NCI-H1436 (cell line): ENCODE measurements around the gene ARSA.
"Not testable (repeated sequence)": the region's sequence is repeated elsewhere in the genome, so short reads cannot be mapped to it uniquely, and the experiment has no call there.

ENCODE experiments used
- DNase-seq: peaks from one replicate; lab custom pipeline; 2025; lab: John Stamatoyannopoulos, UW

ARSA gene

DNA sequence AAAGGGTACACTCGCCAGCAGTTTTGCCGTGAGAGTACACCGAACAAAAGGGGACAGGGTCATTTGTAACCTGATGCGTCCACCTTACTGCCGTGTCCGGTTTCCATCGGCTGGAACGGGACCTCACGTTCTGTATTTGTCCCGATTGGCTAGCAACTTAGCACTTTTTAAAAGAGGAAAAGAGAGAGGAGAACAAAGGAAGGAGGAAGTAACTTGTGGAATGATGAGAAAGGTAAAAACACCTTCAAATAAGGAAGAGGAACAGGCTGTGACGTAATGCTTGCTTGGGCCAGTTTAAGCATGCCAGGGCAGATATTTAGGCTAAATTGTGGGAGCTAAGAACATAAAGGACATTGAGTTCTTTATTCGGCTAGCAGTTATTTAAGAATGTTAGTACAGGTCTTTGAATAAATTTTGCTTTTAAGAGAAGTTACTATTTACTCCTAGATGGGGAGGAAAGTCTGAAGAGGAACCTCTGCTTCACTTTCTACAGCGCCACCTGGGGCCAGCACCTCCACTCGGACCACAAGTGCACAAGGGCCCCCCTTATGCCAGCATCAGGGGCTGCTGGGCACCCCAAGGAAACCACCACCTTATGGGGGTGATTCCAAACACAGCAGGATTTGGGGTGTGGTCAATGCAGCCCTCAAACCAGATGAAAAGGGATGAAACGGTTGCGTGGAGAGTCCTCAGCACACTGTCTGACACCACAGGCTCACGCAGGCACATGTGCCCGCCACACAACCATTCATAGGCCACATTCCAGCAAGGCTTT is 5.8 kb downstream of the ARSA start:
- no peak for DNase-seq

DNA sequence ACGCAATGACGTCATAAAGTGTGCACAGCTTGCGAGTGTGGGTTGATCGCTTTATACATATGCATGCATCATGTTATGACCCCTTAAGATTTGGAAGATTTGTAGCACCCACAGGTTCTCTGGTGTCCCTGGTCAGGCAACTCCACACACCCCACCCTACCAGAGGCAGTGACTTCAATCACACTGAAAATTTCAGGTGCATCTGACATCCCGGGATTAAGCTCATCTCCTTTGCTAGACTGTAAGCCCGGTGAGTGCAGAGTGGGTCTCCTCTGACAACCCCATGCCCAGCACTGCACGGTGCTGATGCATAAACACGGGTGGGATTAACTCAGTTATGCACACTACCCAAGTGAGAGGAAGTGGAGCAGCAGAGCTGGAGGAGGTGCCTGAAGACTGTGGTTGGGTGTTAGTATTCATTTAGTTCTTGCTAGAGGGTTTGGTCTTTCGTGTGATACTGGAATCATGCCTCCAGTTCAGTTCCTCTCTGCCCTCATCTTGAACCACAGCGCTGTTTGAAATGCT is 6.5 kb downstream of the ARSA start:
- DNase-seq = no peak

DNA sequence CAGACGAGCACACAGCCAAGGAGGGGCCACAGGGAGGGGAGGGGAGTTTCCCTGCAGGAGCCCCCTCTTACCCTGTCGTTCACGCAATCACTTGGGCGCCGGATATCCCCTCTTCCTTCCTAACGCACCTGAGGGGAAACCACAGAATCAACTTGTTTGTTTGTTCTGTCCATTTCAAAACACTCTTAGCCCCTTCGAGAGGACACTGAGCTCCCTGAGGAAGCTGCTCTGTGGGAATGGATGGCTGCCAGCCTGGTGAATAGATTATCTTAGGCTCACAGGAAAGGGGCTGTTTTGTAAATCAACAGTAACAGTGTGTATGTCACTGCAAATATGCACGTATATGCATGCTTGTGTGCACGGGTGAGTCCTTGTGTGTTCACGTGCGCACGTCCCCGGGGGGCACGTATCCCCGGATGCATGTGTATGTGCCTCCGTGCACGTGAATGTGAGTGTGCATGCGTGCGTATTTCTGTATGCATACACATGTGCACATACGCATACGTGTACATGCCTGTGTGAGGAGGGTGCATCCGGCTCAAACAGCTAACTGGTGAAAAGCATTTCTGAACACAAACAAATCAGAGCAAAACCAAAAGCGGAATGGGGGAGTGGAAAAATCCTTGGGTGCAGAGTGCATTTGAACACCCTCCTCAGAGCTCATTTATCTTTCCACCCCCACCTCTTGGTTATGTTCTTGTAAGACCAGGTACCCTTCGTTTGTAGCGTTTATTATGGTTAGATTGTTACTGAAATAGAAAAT is 7.2 kb downstream of the ARSA start:
- DNase-seq = no peak

DNA sequence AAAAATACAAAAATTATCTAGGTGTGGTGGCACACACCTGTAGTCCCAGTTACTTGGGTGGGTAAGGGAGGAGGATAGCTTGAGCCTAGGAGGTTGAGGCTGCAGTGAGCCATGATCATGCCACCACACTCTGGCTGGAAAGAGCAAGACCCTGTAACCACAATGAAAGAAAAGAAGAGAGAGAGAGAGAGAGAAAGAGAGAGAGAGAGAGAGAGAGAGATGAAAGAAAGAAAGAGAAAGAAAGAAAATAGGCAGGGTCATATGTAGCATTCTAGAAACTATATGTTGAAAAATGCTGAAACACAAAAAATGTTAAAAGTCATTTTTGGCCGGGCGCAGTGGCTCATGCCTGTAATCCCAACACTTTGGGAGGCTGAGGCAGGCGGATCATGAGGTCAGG is 13.7 kb downstream of the ARSA start:
- DNase-seq = not testable (repeated sequence)

DNA sequence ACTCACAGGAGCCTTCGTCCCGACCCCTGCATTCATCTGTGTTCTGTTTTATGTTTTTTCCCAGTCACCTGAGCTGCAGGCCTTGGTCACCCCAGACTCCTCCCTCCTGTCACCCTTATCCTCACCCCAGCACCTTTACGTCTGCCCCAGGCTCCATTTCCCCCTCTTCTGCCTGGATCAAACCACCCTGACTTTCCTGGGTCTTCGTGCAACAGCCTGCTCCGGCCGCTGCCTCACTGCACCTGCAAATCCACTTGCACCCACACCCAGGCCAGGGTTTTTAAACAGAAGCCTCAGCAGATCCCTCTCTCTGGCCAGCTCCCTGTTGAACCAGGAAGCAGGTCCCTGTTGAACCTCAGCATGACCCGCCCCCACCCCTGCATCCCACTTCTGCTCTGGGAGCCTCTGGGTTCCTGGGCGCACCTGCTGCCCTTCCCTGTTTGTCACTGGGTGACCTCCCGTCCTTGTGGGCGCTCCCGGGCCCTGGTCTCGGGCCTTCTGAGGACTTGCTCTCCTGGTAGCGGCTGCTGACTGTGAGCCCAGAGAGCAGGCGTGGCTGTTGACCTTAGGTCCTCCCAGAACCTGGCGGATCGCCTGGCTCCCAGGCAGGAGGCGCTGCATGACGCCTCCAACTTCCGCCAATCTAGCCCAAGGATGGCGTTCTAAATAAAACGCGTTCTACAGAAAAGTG is 14.5 kb downstream of the ARSA start:
- DNase-seq = no peak

DNA sequence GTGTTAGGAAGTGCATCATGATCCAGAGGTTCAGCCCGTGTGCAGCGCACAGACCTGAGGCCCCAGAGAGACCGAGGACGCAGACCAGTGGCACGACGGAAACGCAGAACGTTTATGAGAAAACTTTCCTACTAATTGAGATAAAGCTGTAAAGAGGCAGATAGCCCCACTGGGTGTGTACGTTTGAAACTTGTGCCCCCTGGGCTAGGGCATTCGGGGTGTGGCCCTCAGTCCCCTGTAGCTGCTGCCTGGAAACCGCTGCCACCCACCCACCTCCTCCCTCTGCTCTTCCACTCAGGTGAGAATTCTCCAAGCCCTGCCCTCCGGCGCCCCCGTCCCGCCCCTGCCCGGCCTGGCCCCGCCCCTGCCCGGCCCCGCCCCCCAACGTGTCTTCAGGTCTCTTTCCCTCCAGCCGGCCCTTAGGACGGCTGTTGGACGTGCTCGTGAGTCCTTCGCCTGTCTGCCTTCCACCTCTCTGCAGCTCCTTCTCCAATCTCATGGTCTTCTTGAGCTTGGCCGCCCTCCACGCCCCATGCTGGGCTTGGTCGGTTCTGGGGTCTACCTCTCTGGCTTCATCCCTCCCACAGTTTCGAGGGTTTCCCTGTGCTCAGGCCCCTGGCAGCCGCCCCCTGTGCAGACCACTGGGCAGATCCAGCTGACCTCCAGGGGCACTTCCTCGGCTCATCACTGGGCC is 15.3 kb downstream of the ARSA start:
- no peak for DNase-seq

DNA sequence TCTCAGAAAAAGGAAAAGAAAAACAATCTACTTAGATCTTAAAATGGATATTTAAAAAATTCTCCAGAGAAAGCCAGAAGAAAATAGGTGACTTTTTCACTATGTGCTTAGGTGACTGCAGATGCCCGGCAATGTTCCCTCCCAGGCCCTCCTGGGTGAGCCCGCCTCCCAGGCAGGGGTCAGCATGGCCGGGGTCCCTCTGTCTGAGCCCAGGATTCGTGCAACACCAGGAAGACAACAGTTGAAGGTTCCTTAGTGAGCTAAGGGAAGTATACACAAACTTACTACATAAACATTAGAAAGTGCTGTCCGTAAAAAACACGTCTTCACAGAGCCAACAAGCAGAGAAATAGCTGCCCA is 15.8 kb downstream of the ARSA start:
- no peak for DNase-seq

DNA sequence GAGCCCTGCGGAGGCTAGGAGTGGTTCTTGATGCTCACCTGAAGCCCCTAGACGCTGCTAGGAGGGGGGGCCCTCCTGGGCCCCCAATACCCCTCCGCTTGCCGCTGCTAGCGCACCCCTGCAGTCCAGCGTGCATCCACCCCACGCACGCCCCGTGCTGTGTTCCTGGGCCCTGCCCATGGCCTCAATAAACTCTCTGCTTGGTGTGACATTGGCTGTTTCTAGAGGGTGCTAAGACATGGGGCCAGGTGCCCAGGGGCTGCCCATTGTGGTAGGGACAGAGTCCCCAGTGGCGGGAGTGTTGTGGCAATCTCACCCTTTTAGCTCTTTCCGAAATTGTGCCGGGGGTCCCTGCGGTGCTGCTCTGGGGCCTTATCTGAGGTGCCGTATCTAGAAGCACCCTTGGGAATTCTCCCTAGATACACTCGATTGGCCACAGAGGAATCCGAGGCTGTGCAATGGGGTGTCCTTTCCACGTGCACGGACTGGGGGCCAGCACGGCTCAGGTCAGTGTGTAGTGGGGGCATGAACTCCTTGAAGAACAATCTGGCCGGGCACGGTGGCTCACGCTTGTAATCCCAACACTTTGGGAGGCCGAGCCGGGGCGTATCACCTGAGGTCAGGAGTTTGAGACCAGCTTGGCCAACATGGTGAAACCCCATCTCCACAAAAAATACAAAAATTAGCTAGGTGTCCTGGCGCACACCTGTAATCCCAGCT is 16.5 kb downstream of the ARSA start:
- DNase-seq = no peak

DNA sequence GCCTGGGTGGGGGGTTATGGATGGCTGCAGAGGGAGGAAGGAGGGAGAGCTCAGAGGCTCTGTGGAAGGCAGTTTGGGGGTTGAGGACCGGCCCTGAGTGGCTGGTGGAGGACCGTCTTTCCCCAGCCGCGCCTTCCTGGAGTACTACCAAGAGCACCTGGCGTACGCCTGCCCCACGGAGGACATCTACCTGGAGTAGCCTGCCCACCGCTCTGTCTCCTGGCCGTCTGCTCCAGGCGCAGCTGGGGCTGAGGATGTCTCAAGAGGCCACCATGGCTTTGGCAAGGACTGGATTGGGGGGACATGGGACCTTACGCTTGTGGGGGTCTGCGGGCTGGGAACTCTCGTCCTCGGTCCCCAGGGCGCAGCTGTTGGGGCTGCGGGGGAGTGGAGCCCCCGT is 17.4 kb downstream of the ARSA start:
- no peak for DNase-seq

DNA sequence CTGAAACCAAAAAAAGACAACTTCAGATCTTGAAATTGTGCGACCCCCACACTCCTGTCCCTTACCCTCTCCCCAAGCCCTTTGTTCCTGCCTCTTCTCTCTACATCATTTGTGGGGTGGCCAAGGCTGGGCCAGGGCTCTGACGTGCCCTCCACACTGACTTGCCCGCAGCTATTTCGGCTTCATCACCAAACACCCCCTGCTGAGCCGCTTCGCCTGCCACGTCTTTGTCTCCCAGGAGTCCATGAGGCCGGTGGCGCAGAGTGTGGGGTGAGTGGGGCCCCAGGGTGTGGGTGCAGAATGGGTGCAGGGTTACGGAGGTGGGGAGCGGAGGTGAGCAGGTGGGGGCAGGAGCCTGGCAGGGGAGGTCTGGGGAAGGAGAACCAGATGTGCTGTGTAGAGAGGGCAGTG is 17.9 kb downstream of the ARSA start:
- DNase-seq = no peak

DNA sequence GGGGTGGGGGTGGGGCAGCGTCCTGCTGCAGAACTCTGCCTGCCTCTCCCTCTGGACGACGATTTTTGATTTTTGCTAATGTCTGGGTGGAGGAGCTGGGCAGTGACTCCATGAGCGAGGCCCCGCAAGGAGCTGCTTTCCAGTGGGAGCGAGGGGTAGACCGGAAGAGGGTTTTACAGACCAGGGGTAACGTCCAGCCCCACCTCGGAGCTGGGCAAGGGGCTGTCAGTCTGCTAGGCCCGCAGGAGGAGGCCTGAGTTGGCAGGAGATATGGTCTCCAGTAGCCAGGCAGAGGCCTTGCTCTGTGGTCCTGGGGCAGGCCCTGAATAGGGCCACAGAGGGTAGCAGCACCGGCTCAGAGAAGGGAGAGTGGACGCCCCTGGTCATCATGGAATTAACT is 18.4 kb downstream of the ARSA start:
- DNase-seq = no peak

DNA sequence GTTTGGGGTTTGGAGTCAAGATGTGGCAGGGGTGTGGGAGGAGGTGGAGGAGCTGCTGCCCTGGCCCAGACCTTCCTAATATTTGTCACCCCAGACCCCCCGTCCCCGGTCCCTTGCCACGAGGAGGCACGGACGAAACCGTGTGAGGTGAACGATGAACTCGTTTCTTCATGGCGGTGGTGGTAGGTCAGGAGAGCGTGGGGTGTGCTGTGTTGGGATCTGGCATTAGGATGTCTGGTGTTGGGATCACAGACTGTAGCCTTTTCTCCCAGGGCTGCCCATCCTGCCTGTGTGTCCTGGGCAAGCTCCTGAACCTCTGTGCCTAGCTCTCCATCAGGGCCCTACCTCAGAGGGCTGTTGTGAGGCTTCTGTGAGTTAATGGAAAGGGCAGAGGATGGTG is 19.0 kb downstream of the ARSA start:
- no peak for DNase-seq

DNA sequence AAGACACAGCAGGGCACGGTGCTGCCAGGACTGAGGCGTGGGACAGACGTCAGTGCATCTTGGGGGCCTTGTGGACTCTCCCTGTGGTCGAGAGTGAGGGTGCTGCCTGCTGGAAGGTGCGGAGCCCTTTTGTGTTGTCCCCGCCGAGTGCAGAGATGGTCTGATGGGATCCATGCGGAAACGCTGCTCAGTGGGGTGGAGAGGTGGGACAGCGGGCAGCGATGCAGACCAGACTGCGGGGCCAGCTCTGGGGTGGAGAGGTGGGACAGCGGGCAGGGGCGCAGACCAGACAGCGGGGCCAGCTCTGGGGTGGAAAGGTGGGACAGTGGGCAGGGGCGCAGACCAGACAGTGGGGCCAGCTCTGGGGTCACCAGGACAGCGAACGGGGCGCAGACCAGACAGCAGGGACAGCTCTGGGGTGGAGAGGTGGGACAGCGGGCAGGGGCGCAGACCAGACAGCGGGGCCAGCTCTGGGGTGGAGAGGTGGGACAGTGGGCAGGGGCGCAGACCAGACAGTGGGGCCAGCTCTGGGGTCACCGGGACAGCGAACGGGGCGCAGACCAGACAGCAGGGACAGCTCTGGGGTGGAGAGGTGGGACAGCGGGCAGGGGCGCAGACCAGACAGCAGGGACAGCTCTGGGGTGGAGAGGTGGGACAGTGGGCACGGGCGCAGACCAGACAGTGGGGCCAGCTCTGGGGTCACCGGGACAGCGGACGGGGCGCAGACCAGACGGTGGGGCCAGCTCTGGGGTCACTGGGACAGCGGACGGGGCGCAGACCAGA is 19.7 kb downstream of the ARSA start:
- DNase-seq = not testable (repeated sequence)

DNA sequence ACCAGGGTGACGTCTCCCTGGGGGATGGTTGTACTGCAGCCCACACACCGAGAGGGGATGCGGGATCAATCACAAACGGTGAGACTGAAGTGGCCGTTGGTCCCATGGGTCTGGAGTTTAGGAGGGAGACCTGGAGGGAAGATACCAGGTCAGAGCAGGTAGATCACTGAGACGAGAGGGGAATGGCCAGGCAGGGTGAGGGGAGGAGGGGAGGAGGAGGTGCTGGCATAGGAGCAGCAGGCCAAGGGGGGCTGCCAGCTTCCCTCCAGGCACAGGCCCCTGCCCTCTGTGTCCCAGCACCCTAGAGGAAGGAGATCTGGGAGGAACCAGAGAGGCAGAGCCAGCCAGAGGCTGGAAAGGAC is 20.3 kb downstream of the ARSA start:
- DNase-seq = no peak

DNA sequence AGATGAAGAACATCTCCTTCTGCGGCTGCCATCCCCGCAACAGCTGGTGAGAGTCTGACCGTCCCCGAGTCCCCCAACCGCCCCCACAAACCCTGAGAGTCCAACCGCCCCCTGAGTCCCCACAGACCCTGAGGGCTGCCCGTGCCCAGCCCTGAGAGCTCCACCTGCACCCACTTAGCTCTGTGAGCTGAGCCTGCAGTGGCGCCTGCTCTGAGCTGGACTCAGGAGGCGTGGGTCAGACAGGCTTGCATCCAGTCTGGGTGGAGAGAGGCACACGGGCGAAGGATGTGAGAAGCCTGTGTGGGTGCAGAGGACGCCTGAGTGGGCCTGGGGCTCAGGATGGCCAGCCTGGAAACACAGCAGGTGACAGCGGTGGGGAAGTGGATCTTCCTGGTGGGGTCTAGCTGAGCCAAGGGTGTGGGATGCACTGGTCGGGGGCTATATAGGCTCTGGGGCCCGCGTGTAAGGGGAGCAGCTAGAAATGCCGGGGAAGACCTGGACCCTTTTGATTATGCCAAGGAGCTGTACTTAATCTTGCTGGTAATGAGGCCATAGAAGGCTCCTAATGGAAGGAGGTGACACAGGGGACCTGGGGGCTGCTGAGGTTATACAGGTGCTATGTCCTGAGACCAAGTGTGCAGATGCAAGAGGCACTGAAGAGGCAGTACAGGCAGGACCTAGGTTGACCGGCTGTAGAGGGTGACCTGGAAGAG is 20.9 kb downstream of the ARSA start:
- no peak for DNase-seq

DNA sequence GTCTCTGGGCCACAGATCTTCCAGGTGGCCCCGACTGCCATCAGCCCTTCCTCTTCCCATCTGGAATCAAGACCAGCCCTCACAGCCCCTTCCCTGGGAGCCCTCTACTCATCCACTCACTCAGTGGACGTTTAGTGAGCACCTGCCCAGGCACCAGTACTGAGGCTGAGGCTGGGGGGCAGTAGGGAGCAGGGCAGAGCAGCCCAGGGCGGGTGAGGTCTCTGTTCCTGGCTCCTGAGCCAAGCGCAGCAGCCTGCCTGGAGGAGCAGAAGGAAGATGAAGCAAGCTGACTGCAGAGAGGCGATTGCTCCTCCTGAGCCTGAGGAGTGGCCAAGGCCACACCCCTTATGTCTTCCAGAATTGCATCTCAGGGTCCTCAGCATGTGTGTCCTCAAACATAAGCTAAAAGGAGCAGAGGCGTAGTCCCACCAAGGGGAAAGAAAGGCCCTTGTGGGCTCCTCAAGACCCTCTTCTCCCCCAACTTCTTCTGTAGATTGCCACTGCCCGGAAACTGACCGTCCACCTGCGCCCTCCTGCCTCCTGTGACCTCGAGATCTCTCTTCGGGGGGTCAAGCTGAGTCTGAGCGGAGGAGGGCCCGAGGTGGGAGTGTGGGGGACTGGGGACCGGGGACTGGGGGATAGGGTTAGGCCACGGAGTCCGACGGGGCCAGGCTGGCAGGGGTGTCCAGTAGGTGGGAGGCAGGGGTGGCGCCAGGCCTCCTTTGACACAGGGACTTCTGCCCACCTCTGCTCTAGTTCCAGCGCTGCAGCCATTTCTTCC is 21.6 kb downstream of the ARSA start:
- DNase-seq = no peak

DNA sequence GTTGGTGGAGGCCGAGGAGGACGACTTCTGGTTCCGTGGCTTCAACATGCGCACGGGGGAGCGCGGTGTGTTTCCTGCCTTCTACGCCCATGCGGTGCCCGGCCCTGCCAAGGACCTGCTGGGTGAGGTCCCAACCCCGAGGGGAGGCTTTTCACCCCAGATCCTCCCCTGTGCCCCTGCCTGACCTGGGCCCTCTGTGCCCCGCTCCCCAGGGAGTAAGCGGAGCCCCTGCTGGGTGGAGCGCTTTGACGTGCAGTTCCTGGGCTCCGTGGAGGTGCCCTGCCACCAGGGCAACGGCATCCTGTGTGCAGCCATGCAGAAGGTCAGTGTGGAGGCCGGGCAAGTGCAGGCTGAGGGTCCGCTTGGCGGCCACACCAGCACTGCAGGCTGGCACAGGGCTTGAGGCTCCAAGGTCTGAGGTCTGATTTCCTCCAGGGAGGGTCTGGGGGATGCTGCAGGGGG is 22.3 kb downstream of the ARSA start:
- no peak for DNase-seq

DNA sequence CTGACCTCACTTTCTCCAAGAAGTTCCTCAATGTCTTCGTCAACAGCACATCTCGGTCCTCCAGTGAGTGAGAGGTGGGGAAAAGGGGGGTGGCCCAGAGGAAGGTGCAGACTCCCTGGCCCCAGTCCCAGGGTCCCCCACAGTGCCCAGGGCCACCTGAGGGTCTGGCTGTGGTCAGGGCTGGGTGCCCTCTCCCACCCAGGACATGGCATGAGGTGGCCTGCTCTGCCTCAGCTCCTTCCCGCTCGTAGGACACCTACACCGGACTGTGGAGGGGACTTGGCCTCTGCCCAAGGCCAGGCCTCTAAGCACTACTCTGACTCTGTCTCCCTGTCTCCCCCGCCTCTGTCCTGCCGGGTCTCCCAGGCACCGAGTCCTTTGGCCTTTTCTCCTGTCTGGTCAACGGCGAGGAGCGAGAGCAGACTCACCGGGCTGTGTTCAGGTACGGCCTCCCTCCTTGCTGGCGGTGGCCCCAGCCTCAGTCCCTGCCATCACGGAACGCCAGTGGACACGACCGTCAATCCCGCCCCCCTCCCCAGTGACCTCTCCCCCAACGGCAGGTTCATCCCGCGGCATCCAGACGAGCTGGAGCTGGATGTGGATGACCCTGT is 22.8 kb downstream of the ARSA start:
- DNase-seq = no peak
